Left hindlimb (tissue), 1 donor: ENCODE data around the gene OLFM1.
"Not testable (repeated sequence)": the region's sequence is repeated elsewhere in the genome, so short reads cannot be mapped to it uniquely, and the experiment has no call there.

Experiments
- DNase-seq: peaks from one replicate; pipeline ENCODE4 v3.0.0-alpha.2; 2018

Gene OLFM1

GRCh38 chr9:135061441-135061840 is 26.0 kb upstream of the OLFM1 start:
- DNase-seq, result no peak

- DNase-seq, result no peak
These were observed 25.2 kb upstream of the OLFM1 start for GRCh38 chr9:135062254-135062653.

GRCh38 chr9:135063466-135063865 is 24.0 kb upstream of the OLFM1 start:
- DNase-seq, result not testable (repeated sequence)

- not testable (repeated sequence) for DNase-seq
These were observed 23.6 kb upstream of the OLFM1 start for GRCh38 chr9:135063888-135064287.

GRCh38 chr9:135065151-135065550 is 22.3 kb upstream of the OLFM1 start:
- no peak for DNase-seq

- no peak for DNase-seq
These were observed 21.7 kb upstream of the OLFM1 start for GRCh38 chr9:135065804-135066203.

GRCh38 chr9:135066291-135066690 is 21.2 kb upstream of the OLFM1 start:
- no peak for DNase-seq

- DNase-seq, result no peak
These were observed 20.3 kb upstream of the OLFM1 start for GRCh38 chr9:135067096-135067710.

GRCh38 chr9:135068776-135069415 is 18.6 kb upstream of the OLFM1 start:
- DNase-seq, result peak; percentile 3

GRCh38 chr9:135069558-135070197 is 17.8 kb upstream of the OLFM1 start:
- no peak for DNase-seq

- DNase-seq, result peak; percentile 22
These were observed 17.1 kb upstream of the OLFM1 start for GRCh38 chr9:135070198-135070951.

- DNase-seq, result no peak
These were observed 16.3 kb upstream of the OLFM1 start for GRCh38 chr9:135070964-135071735.

GRCh38 chr9:135073081-135073740 is 14.3 kb upstream of the OLFM1 start:
- DNase-seq, result no peak

- no peak for DNase-seq
These were observed 13.6 kb upstream of the OLFM1 start for GRCh38 chr9:135073741-135074305.

- DNase-seq, result no peak
These were observed 12.9 kb upstream of the OLFM1 start for GRCh38 chr9:135074354-135075233.

- peak; percentile 57 for DNase-seq
These were observed 12.0 kb upstream of the OLFM1 start for GRCh38 chr9:135075234-135076142.

- no peak for DNase-seq
These were observed 11.2 kb upstream of the OLFM1 start for GRCh38 chr9:135076143-135076875.

GRCh38 chr9:135076876-135077430 is 10.5 kb upstream of the OLFM1 start:
- no peak for DNase-seq
